Activated CD4-positive, alpha-beta T cell treated with anti-CD3 and anti-CD28 coated beads, Interleukin-2, amount 10 ng/mL, durations not matched to agents 24 days and 14 days (primary cell): ENCODE results near the gene PPFIA2. TPM values are rescaled to one million over a fixed set of nuclear protein-coding genes. Genes with fewer than 3 reads are reported as not detected.

Experiments used
- DNase-seq: peaks from one replicate; pipeline ENCODE4 v3.0.0; 2022
- H3K27ac Mint-ChIP-seq: one replicate; pipeline ENCODE4 v1.8.0; 2022; ENCODE audit warnings: mild to moderate bottlenecking, mixed read lengths
- H3K27me3 Mint-ChIP-seq: one replicate; pipeline ENCODE4 v1.8.0; 2022; ENCODE audit warnings: mixed read lengths
- H3K36me3 Mint-ChIP-seq: one replicate; pipeline ENCODE4 v1.8.0; 2022; ENCODE audit warnings: low read depth, mild to moderate bottlenecking, mixed read lengths
- H3K4me1 Mint-ChIP-seq: one replicate; pipeline ENCODE4 v1.8.0; 2021; ENCODE audit warnings: mixed read lengths
- H3K4me3 Mint-ChIP-seq: one replicate; pipeline ENCODE4 v1.8.0; 2022; ENCODE audit warnings: mild to moderate bottlenecking, moderate library complexity, mixed read lengths
- H3K9me3 Mint-ChIP-seq: one replicate; pipeline ENCODE4 v1.8.0; 2021; ENCODE audit warnings: mixed read lengths
- intact Hi-C: fragments of 100-400 bp; cut with micrococcal nuclease; formaldehyde crosslinking; loops from one replicate; pipeline ENCODE4 v1.15.1; 2023
- total RNA-seq: library from RNA; stranded (reverse); gene quantifications from 2 replicates; pipeline ENCODE4 v1.2.3, GENCODE V29; 2022

PPFIA2 gene
- total RNA-seq, 1 donor from 2014 or later, result not detected

GRCh38 chr12:81414441-81414840 is 344.7 kb downstream of the PPFIA2 start:
- no peaks in the 10 kb centered on the region for H3K27me3 Mint-ChIP-seq
- H3K4me1 Mint-ChIP-seq, result no peaks in the 10 kb centered on the region
- intact Hi-C loops, result no loop called here
- no peaks in the 10 kb centered on the region for H3K9me3 Mint-ChIP-seq
- no peak for DNase-seq
- no peak overlapping the region for H3K4me3 Mint-ChIP-seq
- H3K36me3 Mint-ChIP-seq, result no peaks in the 10 kb centered on the region
- H3K27ac Mint-ChIP-seq, result no peak overlapping the region

GRCh38 chr12:81412940-81413339 is 346.2 kb downstream of the PPFIA2 start:
- Mint-ChIP-seq H3K4me1 (no peaks in the 10 kb centered on the region), H3K36me3 (no peaks in the 10 kb centered on the region), H3K9me3 (no peaks in the 10 kb centered on the region), H3K4me3 (no peak overlapping the region), H3K27me3 (no peaks in the 10 kb centered on the region), H3K27ac (no peak overlapping the region)
- no peak for DNase-seq
- intact Hi-C loops, result no loop called here

GRCh38 chr12:81403348-81403747 is 355.8 kb downstream of the PPFIA2 start:
- H3K4me1 Mint-ChIP-seq, result no peaks in the 10 kb centered on the region
- H3K9me3 Mint-ChIP-seq, result no peaks in the 10 kb centered on the region
- no peak overlapping the region for H3K4me3 Mint-ChIP-seq
- intact Hi-C loops, result no loop called here
- no peak overlapping the region for H3K27ac Mint-ChIP-seq
- H3K36me3 Mint-ChIP-seq, result no peaks in the 10 kb centered on the region
- no peak for DNase-seq
- H3K27me3 Mint-ChIP-seq, result no peaks in the 10 kb centered on the region

GRCh38 chr12:81401241-81401640 is 357.9 kb downstream of the PPFIA2 start:
- Mint-ChIP-seq H3K27me3 (no peaks in the 10 kb centered on the region), H3K4me1 (no peaks in the 10 kb centered on the region), H3K4me3 (no peak overlapping the region), H3K36me3 (no peaks in the 10 kb centered on the region), H3K27ac (no peak overlapping the region), H3K9me3 (no peaks in the 10 kb centered on the region)
- no peak for DNase-seq
- intact Hi-C loops, result no loop called here

- Mint-ChIP-seq H3K4me3 (no peak overlapping the region), H3K27me3 (no peaks in the 10 kb centered on the region), H3K9me3 (no peaks in the 10 kb centered on the region), H3K27ac (no peak overlapping the region), H3K36me3 (no peaks in the 10 kb centered on the region), H3K4me1 (no peaks in the 10 kb centered on the region)
- intact Hi-C loops, result no loop called here
- no peak for DNase-seq
Measured at GRCh38 chr12:81400024-81400423, 359.1 kb downstream of the PPFIA2 start.

GRCh38 chr12:81395431-81395830 is 363.7 kb downstream of the PPFIA2 start:
- Mint-ChIP-seq H3K27me3 (no peaks in the 10 kb centered on the region), H3K4me3 (no peak overlapping the region), H3K4me1 (no peaks in the 10 kb centered on the region), H3K27ac (no peak overlapping the region), H3K9me3 (no peaks in the 10 kb centered on the region), H3K36me3 (no peaks in the 10 kb centered on the region)
- no peak for DNase-seq
- intact Hi-C loops, result no loop called here

- intact Hi-C loops, result no loop called here
- no peak for DNase-seq
- no peak overlapping the region for H3K27ac Mint-ChIP-seq
- no peaks in the 10 kb centered on the region for H3K36me3 Mint-ChIP-seq
- H3K27me3 Mint-ChIP-seq, result no peaks in the 10 kb centered on the region
- H3K4me1 Mint-ChIP-seq, result no peaks in the 10 kb centered on the region
- no peak overlapping the region for H3K4me3 Mint-ChIP-seq
- no peaks in the 10 kb centered on the region for H3K9me3 Mint-ChIP-seq
Measured at GRCh38 chr12:81389550-81390099, 369.5 kb downstream of the PPFIA2 start.

GRCh38 chr12:81386101-81386500 is 373.0 kb downstream of the PPFIA2 start:
- Mint-ChIP-seq H3K9me3 (no peaks in the 10 kb centered on the region), H3K27me3 (no peaks in the 10 kb centered on the region), H3K4me3 (no peak overlapping the region), H3K4me1 (no peaks in the 10 kb centered on the region), H3K36me3 (no peaks in the 10 kb centered on the region), H3K27ac (no peak overlapping the region)
- DNase-seq, result no peak
- intact Hi-C loops, result no loop called here

- no peaks in the 10 kb centered on the region for H3K36me3 Mint-ChIP-seq
- no peak for DNase-seq
- intact Hi-C loops, result no loop called here
- H3K27me3 Mint-ChIP-seq, result no peaks in the 10 kb centered on the region
- H3K4me3 Mint-ChIP-seq, result no peak overlapping the region
- H3K4me1 Mint-ChIP-seq, result no peaks in the 10 kb centered on the region
- no peaks in the 10 kb centered on the region for H3K9me3 Mint-ChIP-seq
- no peak overlapping the region for H3K27ac Mint-ChIP-seq
Measured at GRCh38 chr12:81381951-81382350, 377.2 kb downstream of the PPFIA2 start.

- intact Hi-C loops, result no loop called here
- DNase-seq, result no peak
- Mint-ChIP-seq H3K9me3 (no peaks in the 10 kb centered on the region), H3K4me3 (no peak overlapping the region), H3K27me3 (no peaks in the 10 kb centered on the region), H3K27ac (no peak overlapping the region), H3K36me3 (no peaks in the 10 kb centered on the region), H3K4me1 (no peaks in the 10 kb centered on the region)
Measured at GRCh38 chr12:81378601-81379285, 380.4 kb downstream of the PPFIA2 start.

- Mint-ChIP-seq H3K4me1 (no peaks in the 10 kb centered on the region), H3K4me3 (no peak overlapping the region), H3K27ac (no peak overlapping the region), H3K36me3 (no peaks in the 10 kb centered on the region), H3K9me3 (no peaks in the 10 kb centered on the region), H3K27me3 (no peaks in the 10 kb centered on the region)
- DNase-seq, result no peak
- intact Hi-C loops, result no loop called here
Measured at GRCh38 chr12:81377771-81378170, 381.4 kb downstream of the PPFIA2 start.

GRCh38 chr12:81375969-81376368 is 383.2 kb downstream of the PPFIA2 start:
- Mint-ChIP-seq H3K27ac (no peak overlapping the region), H3K27me3 (no peaks in the 10 kb centered on the region), H3K4me1 (no peaks in the 10 kb centered on the region), H3K9me3 (no peaks in the 10 kb centered on the region), H3K4me3 (no peak overlapping the region), H3K36me3 (no peaks in the 10 kb centered on the region)
- DNase-seq, result no peak
- intact Hi-C loops, result no loop called here

GRCh38 chr12:81370456-81370855 is 388.7 kb downstream of the PPFIA2 start:
- Mint-ChIP-seq H3K27me3 (no peaks in the 10 kb centered on the region), H3K27ac (no peak overlapping the region), H3K4me1 (no peaks in the 10 kb centered on the region), H3K36me3 (no peaks in the 10 kb centered on the region), H3K4me3 (no peak overlapping the region), H3K9me3 (no peaks in the 10 kb centered on the region)
- intact Hi-C loops, result no loop called here
- DNase-seq, result no peak

GRCh38 chr12:81369175-81369574 is 390.0 kb downstream of the PPFIA2 start:
- intact Hi-C loops, result no loop called here
- Mint-ChIP-seq H3K27me3 (no peaks in the 10 kb centered on the region), H3K36me3 (no peaks in the 10 kb centered on the region), H3K4me1 (no peaks in the 10 kb centered on the region), H3K27ac (no peak overlapping the region), H3K4me3 (no peak overlapping the region), H3K9me3 (no peaks in the 10 kb centered on the region)
- no peak for DNase-seq

- no peak overlapping the region for H3K4me3 Mint-ChIP-seq
Measured at GRCh38 chr12:81365284-81365683, 393.9 kb downstream of the PPFIA2 start.

More at GRCh38 chr12:81365284-81365683, 393.9 kb downstream of the PPFIA2 start:
- no peaks in the 10 kb centered on the region for H3K27me3 Mint-ChIP-seq
- H3K27ac Mint-ChIP-seq, result no peak overlapping the region
- no peak for DNase-seq
- H3K9me3 Mint-ChIP-seq, result no peaks in the 10 kb centered on the region
- H3K36me3 Mint-ChIP-seq, result no peaks in the 10 kb centered on the region
- H3K4me1 Mint-ChIP-seq, result no peaks in the 10 kb centered on the region
- intact Hi-C loops, result no loop called here
